ENCODE data around the gene KIAA1614.

KIAA1614 gene

DNA sequence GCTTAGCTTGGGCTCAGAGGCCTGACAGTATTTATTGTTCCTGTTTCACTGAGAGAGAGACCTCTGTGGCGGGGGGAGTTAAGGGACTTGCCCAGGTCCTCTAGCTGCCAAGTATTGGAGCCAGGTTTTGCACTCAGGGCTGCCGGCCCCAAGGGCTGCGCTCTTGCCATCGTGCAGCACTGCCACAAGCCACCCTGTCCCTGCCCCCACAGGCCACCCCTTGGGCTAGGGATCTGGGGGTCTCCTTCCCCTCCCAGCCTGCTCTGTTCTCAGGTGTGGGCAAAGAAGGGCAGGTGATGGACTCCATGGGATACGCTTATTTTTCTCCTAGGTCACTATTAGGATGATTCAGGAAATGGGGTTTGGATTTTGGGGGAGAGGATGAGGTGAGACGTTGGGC lies 8.7 kb downstream of the KIAA1614 start:
- Histone ChIP-seq H3K4me3 (ENCODE audit: low read length) (no peak overlapping the region), H3K9me3 (ENCODE audit: control insufficient read depth, low read depth, low read length) (no peaks in the 10 kb centered on the region), H3K27me3 (ENCODE audit: control insufficient read depth, insufficient read depth, low read length) (no peaks in the 10 kb centered on the region), H3K9ac (ENCODE audit: low read length) (no peak overlapping the region), H3K27ac (ENCODE audit: low read length) (no peak overlapping the region), H3K36me3 (ENCODE audit: control insufficient read depth, low read depth, low read length) (no peaks in the 10 kb centered on the region), H3K4me1 (ENCODE audit: control insufficient read depth, low read depth, low read length) (peaks cover 43% of the 10 kb centered on the region)

DNA sequence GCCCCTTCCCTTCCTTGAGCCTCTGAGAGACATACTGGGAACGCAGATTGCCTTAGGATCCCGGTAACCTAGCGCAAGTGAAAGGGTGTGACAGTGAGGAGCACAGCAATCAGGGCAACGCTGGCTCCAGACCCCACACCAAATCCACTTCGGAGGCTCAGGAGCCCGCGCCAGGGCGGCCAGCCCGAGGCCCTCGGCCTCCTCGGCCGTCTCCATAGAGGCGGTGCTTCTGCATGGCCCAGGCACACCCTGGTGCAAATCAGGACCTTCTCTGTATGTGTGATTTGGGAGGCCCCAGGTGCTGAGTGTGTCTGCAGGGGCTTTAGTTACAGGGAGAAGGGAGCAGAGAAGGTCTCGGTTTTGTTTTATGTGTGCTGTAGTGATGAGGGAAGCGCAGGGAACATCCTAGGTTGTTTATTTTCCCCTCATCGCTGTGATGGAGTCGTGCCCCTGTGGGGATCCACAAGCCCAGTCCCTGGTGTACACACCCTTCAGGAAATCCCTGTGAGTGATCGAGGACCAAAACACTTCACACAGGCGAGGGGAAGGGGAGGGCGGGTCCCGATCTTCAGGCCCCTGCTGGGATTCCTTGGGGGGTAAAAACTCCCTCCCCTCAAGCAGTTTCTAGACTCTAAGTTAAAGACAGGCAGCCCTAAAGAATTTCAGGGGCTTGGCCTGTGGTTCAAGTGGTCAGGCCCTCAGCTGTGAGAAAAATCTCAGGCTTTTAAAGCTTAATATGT lies 9.4 kb downstream of the KIAA1614 start:
- H3K27me3 ChIP-seq (ENCODE audit: control insufficient read depth, insufficient read depth, low read length), result no peaks in the 10 kb centered on the region
- H3K9ac ChIP-seq (ENCODE audit: low read length), result no peak overlapping the region
- H3K27ac ChIP-seq (ENCODE audit: low read length), result no peak overlapping the region
- no peaks in the 10 kb centered on the region for H3K36me3 ChIP-seq (ENCODE audit: control insufficient read depth, low read depth, low read length)
- H3K4me3 ChIP-seq (ENCODE audit: low read length), result no peak overlapping the region
- H3K4me1 ChIP-seq (ENCODE audit: control insufficient read depth, low read depth, low read length), result peaks cover 48% of the 10 kb centered on the region
- H3K9me3 ChIP-seq (ENCODE audit: control insufficient read depth, low read depth, low read length), result no peaks in the 10 kb centered on the region

DNA sequence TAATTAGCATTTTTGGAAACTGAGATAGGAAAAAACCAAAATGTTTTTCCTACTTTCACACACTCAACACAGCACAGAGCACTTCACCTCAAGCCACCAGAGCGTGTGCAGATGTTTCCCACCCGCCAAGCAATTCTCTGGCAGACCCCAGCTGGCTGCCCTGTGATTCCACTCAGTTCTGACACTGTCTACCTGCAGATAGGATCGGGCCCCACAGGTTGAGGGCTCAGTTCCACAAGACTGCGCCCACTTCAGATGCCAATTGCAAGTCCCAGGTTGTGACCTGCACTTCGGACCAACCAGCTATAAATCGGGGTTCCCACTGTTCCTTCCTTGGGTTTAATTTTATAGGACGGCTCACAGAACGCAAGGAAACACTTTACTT lies 9.9 kb downstream of the KIAA1614 start:
- H3K36me3 ChIP-seq (ENCODE audit: control insufficient read depth, low read depth, low read length), result no peaks in the 10 kb centered on the region
- H3K4me3 ChIP-seq (ENCODE audit: low read length), result no peak overlapping the region
- H3K4me1 ChIP-seq (ENCODE audit: control insufficient read depth, low read depth, low read length), result peaks cover 48% of the 10 kb centered on the region
- no peaks in the 10 kb centered on the region for H3K9me3 ChIP-seq (ENCODE audit: control insufficient read depth, low read depth, low read length)
- no peak overlapping the region for H3K9ac ChIP-seq (ENCODE audit: low read length)
- peak overlapping the region; percentile 26 for H3K27ac ChIP-seq (ENCODE audit: low read length)
- H3K27me3 ChIP-seq (ENCODE audit: control insufficient read depth, insufficient read depth, low read length), result no peaks in the 10 kb centered on the region

DNA sequence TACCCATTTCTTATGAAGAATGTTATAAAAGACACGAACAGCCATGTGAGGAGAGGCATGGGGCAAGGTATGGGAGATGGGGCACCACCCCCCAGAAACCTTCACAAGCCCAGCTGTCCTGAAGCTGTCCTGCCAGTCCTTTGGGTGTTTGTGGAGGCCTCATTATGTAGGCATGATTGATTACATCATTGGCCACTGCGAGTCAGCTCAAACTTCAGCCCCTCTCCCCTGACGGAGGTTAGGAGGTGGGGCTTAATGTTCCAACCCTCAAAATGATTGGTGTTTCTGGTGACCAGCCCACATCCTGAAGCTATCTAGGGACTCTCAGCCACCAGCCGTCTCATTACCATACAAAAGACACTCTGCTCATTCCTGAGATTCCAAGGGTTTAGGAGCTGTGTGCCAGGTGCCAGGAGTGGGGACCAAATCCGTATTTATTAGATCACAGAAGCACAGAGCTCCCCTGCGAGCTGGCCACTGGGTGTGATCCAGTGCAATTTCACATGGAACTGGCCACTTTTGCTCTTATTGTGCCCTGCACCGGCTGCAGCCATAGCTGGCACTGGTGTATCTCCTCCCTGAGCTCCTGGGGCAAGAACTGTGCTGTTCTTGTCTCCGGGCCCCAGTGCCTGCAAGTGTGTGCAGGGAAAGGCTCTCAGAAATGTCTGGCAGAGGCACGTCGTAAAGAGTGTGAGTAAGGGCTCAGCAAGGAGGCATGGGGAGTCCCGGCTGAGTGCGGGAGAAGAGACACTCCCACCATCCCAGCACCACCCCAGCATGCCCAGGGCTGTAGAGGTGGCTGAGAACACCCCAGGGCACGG lies 10.5 kb downstream of the KIAA1614 start:
- peak overlapping the region; percentile 77 for H3K27ac ChIP-seq (ENCODE audit: low read length)
- no peaks in the 10 kb centered on the region for H3K36me3 ChIP-seq (ENCODE audit: control insufficient read depth, low read depth, low read length)
- peak overlapping the region; percentile 41 for H3K4me3 ChIP-seq (ENCODE audit: low read length)
- peak overlapping the region; percentile 53 for H3K9ac ChIP-seq (ENCODE audit: low read length)
- H3K27me3 ChIP-seq (ENCODE audit: control insufficient read depth, insufficient read depth, low read length), result no peaks in the 10 kb centered on the region
- H3K4me1 ChIP-seq (ENCODE audit: control insufficient read depth, low read depth, low read length), result peaks cover 54% of the 10 kb centered on the region
- no peaks in the 10 kb centered on the region for H3K9me3 ChIP-seq (ENCODE audit: control insufficient read depth, low read depth, low read length)

DNA sequence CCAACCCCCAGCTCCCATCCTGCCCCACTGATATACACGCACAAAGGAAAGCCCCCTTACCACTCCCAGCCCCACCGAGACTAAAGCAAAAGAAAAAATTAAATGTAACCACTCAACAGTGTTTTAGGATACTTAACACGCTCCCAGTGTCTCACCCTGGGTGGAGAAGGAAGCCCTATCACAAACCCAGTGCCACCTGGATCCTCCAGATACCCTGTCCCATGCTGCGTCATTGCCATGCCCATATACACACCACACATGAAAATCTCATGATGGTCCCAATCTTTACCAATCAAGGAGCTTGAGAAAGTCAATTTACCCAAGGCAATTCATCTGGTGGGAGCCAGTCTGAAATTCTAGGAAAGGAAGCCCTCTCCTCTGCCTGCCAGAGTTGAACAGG lies 11.2 kb downstream of the KIAA1614 start:
- peak overlapping the region; percentile 53 for H3K9ac ChIP-seq (ENCODE audit: low read length)
- H3K27me3 ChIP-seq (ENCODE audit: control insufficient read depth, insufficient read depth, low read length), result no peaks in the 10 kb centered on the region

DNA sequence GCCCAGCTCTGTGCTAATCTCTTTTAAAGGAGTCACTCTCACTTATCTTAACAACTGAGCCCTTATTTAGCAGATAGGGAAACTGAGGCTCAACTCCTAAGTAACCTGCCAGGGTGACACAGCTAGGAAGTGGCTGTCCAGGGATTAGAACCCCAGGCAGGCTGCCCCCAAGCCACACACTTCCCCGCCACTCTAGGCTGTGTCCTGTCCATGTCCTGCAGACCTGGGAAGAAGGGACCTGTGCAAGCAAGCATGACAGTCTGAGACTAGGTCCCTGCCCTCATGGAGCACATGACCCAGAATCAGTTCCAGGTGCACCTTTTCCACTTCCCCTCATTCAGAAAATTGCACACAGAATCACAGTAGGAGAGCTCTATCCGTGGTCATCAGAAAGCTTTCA lies 12.2 kb downstream of the KIAA1614 start:
- Histone ChIP-seq H3K4me3 (ENCODE audit: low read length) (no peak overlapping the region), H3K36me3 (ENCODE audit: control insufficient read depth, low read depth, low read length) (no peaks in the 10 kb centered on the region), H3K4me1 (ENCODE audit: control insufficient read depth, low read depth, low read length) (peaks cover 54% of the 10 kb centered on the region), H3K27me3 (ENCODE audit: control insufficient read depth, insufficient read depth, low read length) (no peaks in the 10 kb centered on the region), H3K27ac (ENCODE audit: low read length) (no peak overlapping the region), H3K9ac (ENCODE audit: low read length) (no peak overlapping the region), H3K9me3 (ENCODE audit: control insufficient read depth, low read depth, low read length) (no peaks in the 10 kb centered on the region)

More for the DNA sequence above, 11.2 kb downstream of the KIAA1614 start:
- Histone ChIP-seq H3K36me3 (ENCODE audit: control insufficient read depth, low read depth, low read length) (no peaks in the 10 kb centered on the region), H3K9me3 (ENCODE audit: control insufficient read depth, low read depth, low read length) (no peaks in the 10 kb centered on the region), H3K4me1 (ENCODE audit: control insufficient read depth, low read depth, low read length) (peaks cover 54% of the 10 kb centered on the region), H3K4me3 (ENCODE audit: low read length) (peak overlapping the region; percentile 41), H3K27ac (ENCODE audit: low read length) (peak overlapping the region; percentile 77)

DNA sequence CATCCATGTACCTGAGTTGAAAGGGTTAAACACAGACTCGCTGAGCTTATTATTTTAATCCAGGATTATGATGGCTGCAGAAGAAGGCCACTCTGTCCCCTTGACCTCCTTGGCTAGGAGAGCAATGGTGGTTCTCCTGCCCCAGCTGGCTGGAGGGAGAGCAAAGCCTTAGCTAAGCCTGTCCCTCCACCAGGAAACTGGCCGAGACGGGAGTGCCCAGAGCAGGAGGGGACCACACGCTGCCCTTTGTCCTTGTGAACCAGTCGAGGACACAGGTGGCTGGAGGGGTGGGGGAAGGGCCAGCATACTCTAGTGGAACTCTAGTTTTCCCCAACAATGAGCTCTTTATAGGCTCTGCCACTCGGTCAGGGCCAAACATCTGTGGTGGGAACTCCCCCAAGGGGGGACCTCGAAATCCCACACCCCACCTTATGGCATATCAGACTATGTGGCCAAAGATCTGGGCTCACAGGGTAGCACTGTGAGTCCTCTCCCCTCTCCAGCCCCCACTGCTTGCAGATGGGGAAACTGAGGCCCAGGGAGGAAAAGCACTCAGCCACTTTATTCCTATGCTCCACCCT lies 12.9 kb downstream of the KIAA1614 start:
- Histone ChIP-seq H3K4me1 (ENCODE audit: control insufficient read depth, low read depth, low read length) (peaks cover 54% of the 10 kb centered on the region), H3K9me3 (ENCODE audit: control insufficient read depth, low read depth, low read length) (no peaks in the 10 kb centered on the region), H3K9ac (ENCODE audit: low read length) (no peak overlapping the region), H3K27ac (ENCODE audit: low read length) (no peak overlapping the region), H3K4me3 (ENCODE audit: low read length) (no peak overlapping the region), H3K36me3 (ENCODE audit: control insufficient read depth, low read depth, low read length) (no peaks in the 10 kb centered on the region), H3K27me3 (ENCODE audit: control insufficient read depth, insufficient read depth, low read length) (no peaks in the 10 kb centered on the region)

DNA sequence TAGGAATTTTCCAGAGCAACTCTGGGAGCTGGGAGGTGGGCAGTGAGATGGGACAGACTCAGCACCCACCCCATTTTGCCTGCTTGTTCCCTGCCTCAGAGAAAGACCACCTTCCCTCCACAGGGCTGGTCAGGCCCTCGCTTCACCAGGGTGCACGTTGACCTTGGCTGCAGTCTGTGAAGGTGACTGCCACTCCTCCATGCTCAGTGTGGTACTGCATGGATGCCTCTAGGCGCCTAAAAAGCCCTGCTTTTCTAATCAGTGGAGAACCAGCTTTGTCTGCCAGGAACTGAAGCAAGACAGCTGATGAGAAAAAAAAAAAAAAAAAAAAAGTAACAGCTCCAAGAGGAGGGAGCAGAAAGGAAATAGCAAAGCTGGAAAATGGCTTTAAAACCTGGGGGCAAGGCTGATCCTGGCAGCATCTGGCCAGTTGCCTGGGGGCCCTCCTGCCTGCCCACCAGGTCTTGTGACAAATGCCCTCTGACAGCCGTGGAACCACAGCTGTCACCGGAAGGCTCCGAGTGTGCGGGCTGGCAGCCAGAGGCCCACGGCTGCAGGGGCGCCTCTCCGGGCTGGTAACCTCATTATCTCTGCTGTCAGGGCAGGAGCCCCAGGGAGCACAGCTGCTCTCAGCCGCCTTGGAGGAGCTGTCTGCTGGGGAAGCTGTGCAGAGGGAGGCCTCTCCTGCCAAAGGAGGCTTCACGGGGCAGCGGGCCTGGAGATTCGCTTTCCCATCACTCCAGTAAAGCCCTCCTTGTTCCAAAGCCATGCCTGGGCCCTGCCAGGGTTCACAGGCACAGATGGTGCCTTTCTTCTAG lies 13.7 kb downstream of the KIAA1614 start:
- H3K4me1 ChIP-seq (ENCODE audit: control insufficient read depth, low read depth, low read length), result peaks cover 54% of the 10 kb centered on the region
- no peaks in the 10 kb centered on the region for H3K36me3 ChIP-seq (ENCODE audit: control insufficient read depth, low read depth, low read length)
- no peaks in the 10 kb centered on the region for H3K27me3 ChIP-seq (ENCODE audit: control insufficient read depth, insufficient read depth, low read length)
- H3K9me3 ChIP-seq (ENCODE audit: control insufficient read depth, low read depth, low read length), result no peaks in the 10 kb centered on the region
- no peak overlapping the region for H3K4me3 ChIP-seq (ENCODE audit: low read length)
- no peak overlapping the region for H3K9ac ChIP-seq (ENCODE audit: low read length)
- no peak overlapping the region for H3K27ac ChIP-seq (ENCODE audit: low read length)

DNA sequence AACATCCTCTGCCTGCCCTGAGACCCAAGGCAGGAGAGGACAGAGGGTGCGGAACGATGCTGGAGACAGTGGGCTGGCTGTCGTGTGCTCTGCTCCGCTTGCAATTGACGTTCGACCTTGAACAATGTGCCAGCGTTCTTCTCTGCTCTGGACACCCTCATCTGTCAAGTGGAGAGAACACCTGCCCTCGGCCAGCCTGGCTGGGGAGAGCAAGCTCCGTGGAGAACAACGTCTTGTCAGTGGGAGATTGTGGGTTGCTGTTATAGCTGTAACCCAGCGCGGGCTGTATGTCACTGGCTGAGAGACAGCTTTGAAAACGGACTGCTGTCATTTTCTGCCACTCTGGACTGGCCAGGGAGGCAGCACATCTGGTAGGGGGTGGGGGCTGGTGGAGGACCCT lies 14.7 kb downstream of the KIAA1614 start:
- no peak overlapping the region for H3K4me3 ChIP-seq (ENCODE audit: low read length)
- H3K36me3 ChIP-seq (ENCODE audit: control insufficient read depth, low read depth, low read length), result no peaks in the 10 kb centered on the region
- no peak overlapping the region for H3K9ac ChIP-seq (ENCODE audit: low read length)
- H3K27me3 ChIP-seq (ENCODE audit: control insufficient read depth, insufficient read depth, low read length), result no peaks in the 10 kb centered on the region
- no peak overlapping the region for H3K27ac ChIP-seq (ENCODE audit: low read length)
- no peaks in the 10 kb centered on the region for H3K9me3 ChIP-seq (ENCODE audit: control insufficient read depth, low read depth, low read length)
- H3K4me1 ChIP-seq (ENCODE audit: control insufficient read depth, low read depth, low read length), result peaks cover 47% of the 10 kb centered on the region

DNA sequence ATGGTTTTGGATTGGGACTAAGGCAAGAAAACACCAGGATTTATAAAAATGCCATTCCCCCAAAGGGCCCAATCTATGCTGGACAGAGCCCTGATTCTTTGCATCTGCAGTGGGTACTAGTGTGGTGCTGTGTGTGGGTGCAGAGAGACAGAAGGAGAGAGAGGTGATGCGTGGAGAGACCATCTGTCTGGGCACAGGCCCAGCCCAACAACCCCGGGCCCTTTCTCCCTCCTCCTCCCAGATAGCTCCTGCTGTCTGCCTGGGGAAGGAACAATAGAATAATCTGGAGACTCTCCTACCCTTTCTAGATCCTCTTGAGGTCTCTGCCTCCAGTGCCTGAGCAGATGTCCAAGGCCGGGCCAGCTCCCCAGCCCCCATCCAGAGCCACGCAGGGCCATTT lies 15.1 kb downstream of the KIAA1614 start:
- Histone ChIP-seq H3K9me3 (ENCODE audit: control insufficient read depth, low read depth, low read length) (no peaks in the 10 kb centered on the region), H3K9ac (ENCODE audit: low read length) (no peak overlapping the region), H3K4me1 (ENCODE audit: control insufficient read depth, low read depth, low read length) (peaks cover 42% of the 10 kb centered on the region), H3K36me3 (ENCODE audit: control insufficient read depth, low read depth, low read length) (no peaks in the 10 kb centered on the region), H3K27ac (ENCODE audit: low read length) (no peak overlapping the region), H3K27me3 (ENCODE audit: control insufficient read depth, insufficient read depth, low read length) (no peaks in the 10 kb centered on the region), H3K4me3 (ENCODE audit: low read length) (no peak overlapping the region)

Measured in iPS-18a (cell line).